Esophagus muscularis mucosa (tissue), 4 donors: ENCODE data around the gene IL22. TPM values are rescaled to one million over a fixed set of nuclear protein-coding genes. Genes with fewer than 3 reads are reported as not detected.

ENCODE experiments used
- DNase-seq: peaks from one replicate; pipeline ENCODE4 v3.0.0-alpha.2; 2017; ENCODE audit errors: extremely low spot score
- H3K27ac ChIP-seq, 4 donors: fragments of 200-600 bp; sonication (generic); replicated peaks in 1 of 4; 1 replicate in 3 of 4; 2 replicates in 1 of 4; pipeline ENCODE4 v1.5.1; 2016 to 2019; ENCODE audit warnings: mild to moderate bottlenecking in 1 of 4
- H3K27me3 ChIP-seq, 4 donors: fragments of 200-600 bp; sonication (generic); one replicate each; pipeline versions ENCODE4 v1.5.1 to v1.6.0; 2016 to 2019
- H3K36me3 ChIP-seq, 4 donors: fragments of 200-600 bp; sonication (generic); one replicate each; pipeline ENCODE4 v1.5.1; 2016 to 2019
- H3K4me1 ChIP-seq, 4 donors: fragments of 200-600 bp; sonication (generic); one replicate each; pipeline ENCODE4 v1.5.1; 2016 to 2019
- H3K4me3 ChIP-seq, 4 donors: fragments of 200-600 bp; sonication (generic); 1 replicate in 2 of 4; 2 replicates in 2 of 4; pipeline ENCODE4 v1.5.1; 2016 to 2019; ENCODE audit warnings: mild to moderate bottlenecking in 4 of 4, moderate library complexity in 1 of 4
- H3K9me3 ChIP-seq, 4 donors: fragments of 200-600 bp; sonication (generic); 1 replicate in 3 of 4; 2 replicates in 1 of 4; pipeline ENCODE4 v1.5.1; 2016 to 2019
- EP300 ChIP-seq: sonication (generic); formaldehyde crosslinking; IDR thresholded peaks from one replicate; pipeline ENCODE4 v1.6.1; 2017; ENCODE audit warnings: antibody characterized with exemption
- POLR2A ChIP-seq: fragments of 450-650 bp; IDR thresholded peaks from one replicate; pipeline ENCODE4 v1.6.1; 2017; ENCODE audit warnings: antibody characterized with exemption, moderate library complexity, mild to moderate bottlenecking, low read depth
- POLR2AphosphoS5 ChIP-seq, 2 donors: sonication (generic); formaldehyde crosslinking; IDR thresholded peaks; one replicate each; pipeline ENCODE4 v1.6.1; 2017; ENCODE audit warnings: antibody characterized with exemption in 2 of 2
- WGBS: methylation state at CpG from one replicate; pipeline ENCODE4 v1.1.5; 2018; 5-methylcytosine and 5-hydroxymethylcytosine counted together
- intact Hi-C: fragments of 100-400 bp; cut with DNase I; formaldehyde crosslinking; loops from one replicate; pipeline ENCODE4 v1.15.1; 2023
- total RNA-seq, 4 donors: library from RNA; depleted of rRNA; stranded (reverse); fragments of >200 nt; gene quantifications; one replicate each; pipeline versions ENCODE4 v1.1.0 to v1.2.1, GENCODE V29; 2016
- TF ChIP-seq, protein P1 (sequence below), 3 experiments: fragments of 200-600 bp in 2 of 3; fragments of 450-650 bp in 1 of 3; sonication (generic) in 2 of 3; IDR thresholded peaks; one replicate each; pipeline ENCODE4 v1.5.1; 2017 to 2019; ENCODE audit warnings: antibody characterized with exemption in 3 of 3, mild to moderate bottlenecking in 2 of 3, moderate library complexity in 1 of 3

IL22 gene
- total RNA-seq, 4 donors from 2014 or later = not detected

DNA sequence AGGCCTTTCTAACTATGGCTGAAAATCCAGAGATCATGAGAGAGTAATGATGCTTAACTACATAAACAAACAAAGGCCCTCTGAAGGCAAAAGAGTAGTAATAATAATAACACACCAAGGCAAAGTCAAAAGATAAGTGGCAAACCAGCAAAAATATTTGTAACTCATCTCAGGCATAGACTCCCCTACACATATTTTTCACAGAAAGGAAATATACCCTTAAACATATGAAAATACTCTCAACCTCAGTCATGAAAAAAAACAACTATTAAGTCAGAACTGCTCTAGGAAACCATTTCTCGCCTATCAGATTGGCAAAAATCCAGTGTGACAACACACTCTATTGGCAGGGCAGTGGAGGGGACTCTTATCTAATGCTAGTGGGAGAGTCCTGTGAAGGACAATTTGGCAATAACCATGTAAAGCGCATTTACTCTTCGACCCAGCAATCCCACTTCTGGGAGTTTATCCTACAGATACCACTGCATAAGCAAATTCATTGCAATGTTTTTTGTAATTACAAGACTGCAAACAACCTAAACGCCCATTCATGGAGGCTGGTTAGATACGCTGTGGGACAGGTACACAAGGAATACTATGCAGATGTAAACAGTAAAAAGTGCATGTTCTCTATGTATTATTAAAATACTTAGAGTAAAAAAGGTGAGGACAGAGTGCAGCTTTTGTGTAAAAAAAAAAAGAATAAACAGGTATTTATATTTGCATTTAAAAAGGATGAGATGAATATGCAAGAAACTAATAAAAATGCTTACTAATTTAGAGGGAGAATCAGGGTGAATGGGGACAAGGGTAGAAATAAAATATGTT, 26.0 kb upstream of the IL22 start:
- no peaks in the 10 kb centered on the region for H3K4me1 ChIP-seq
- TF ChIP-seq POLR2A (no peak), POLR2AphosphoS5 (IDR thresholded peaks at IDR 0.05) (no peak), EP300 (no peak)
- TF ChIP-seq, protein P1, sequence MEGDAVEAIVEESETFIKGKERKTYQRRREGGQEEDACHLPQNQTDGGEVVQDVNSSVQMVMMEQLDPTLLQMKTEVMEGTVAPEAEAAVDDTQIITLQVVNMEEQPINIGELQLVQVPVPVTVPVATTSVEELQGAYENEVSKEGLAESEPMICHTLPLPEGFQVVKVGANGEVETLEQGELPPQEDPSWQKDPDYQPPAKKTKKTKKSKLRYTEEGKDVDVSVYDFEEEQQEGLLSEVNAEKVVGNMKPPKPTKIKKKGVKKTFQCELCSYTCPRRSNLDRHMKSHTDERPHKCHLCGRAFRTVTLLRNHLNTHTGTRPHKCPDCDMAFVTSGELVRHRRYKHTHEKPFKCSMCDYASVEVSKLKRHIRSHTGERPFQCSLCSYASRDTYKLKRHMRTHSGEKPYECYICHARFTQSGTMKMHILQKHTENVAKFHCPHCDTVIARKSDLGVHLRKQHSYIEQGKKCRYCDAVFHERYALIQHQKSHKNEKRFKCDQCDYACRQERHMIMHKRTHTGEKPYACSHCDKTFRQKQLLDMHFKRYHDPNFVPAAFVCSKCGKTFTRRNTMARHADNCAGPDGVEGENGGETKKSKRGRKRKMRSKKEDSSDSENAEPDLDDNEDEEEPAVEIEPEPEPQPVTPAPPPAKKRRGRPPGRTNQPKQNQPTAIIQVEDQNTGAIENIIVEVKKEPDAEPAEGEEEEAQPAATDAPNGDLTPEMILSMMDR (IDR thresholded peaks at IDR 0.05) = no peak
- H3K4me3 ChIP-seq = no peak overlapping the region
- H3K36me3 ChIP-seq = no peaks in the 10 kb centered on the region
- H3K9me3 ChIP-seq = no peaks in the 10 kb centered on the region
- no peak for DNase-seq
- 77% methylated on average over 5 of the region's 5 CpGs for WGBS
- intact Hi-C loops = no loop called here
- H3K27ac ChIP-seq = no peak overlapping the region
- no peaks in the 10 kb centered on the region for H3K27me3 ChIP-seq

DNA sequence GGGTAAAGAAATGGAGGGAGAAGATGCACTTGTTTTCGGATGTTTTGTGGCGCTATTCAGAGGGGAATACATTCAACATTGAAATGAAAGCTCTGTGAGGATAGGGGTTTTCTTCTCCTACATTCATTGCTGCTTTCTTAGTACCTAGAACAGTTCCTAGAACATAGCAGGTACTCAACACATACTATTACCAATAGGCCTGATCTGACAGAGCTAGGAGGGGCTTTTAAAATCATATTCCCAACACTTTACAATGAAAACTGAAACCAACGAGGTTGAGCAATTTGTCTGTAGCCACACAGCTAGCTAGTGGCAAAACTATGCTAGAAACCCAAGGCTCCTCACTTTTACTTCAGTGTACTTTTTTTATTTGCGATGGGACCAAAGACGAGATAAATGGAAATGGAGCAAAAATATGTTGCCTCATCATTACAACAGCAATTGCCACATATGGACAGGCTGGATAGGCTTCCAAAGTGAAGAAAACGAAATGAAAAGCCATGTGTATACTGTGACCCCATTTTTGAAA, 23.1 kb upstream of the IL22 start:
- Histone ChIP-seq H3K36me3 (no peaks in the 10 kb centered on the region), H3K4me1 (no peaks in the 10 kb centered on the region), H3K27me3 (no peaks in the 10 kb centered on the region), H3K9me3 (no peaks in the 10 kb centered on the region), H3K27ac (no peak overlapping the region), H3K4me3 (no peak overlapping the region)
- DNase-seq = no peak
- no peak for TF ChIP-seq POLR2AphosphoS5 (IDR thresholded peaks at IDR 0.05)
- no peak for TF ChIP-seq POLR2A
- TF ChIP-seq EP300 = no peak
- TF ChIP-seq, protein P1 (IDR thresholded peaks at IDR 0.05) = no peak
- intact Hi-C loops = no loop called here
- 91% methylated on average over 6 of the region's 6 CpGs for whole genome bisulfite sequencing

DNA sequence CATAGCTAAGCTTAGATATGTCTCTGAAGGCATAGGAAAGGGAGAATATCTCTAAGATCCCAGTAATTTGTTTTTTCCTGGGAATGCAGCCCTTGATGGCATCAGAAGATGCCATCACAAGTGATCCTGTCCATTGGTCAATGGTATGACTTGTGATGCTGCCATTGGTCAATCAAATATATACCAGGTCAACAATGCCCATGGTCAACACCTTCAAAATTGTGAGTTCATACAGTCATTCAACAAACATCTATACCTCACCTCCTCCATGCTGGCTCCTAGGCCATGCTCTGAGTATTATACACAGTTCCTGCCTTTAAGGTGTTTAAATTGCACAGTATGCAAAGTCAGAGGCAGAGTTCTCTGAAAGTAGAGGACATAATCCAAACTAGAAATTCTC, 19.3 kb upstream of the IL22 start:
- H3K4me1 ChIP-seq = no peaks in the 10 kb centered on the region
- no peaks in the 10 kb centered on the region for H3K36me3 ChIP-seq
- H3K27me3 ChIP-seq = no peaks in the 10 kb centered on the region
- no peak for DNase-seq
- TF ChIP-seq EP300 = no peak
- no peak for TF ChIP-seq POLR2AphosphoS5 (IDR thresholded peaks at IDR 0.05)
- TF ChIP-seq, protein P1 (IDR thresholded peaks at IDR 0.05) = no peak
- TF ChIP-seq POLR2A = no peak
- H3K9me3 ChIP-seq = no peaks in the 10 kb centered on the region
- intact Hi-C loops = no loop called here
- no peak overlapping the region for H3K4me3 ChIP-seq
- no peak overlapping the region for H3K27ac ChIP-seq

DNA sequence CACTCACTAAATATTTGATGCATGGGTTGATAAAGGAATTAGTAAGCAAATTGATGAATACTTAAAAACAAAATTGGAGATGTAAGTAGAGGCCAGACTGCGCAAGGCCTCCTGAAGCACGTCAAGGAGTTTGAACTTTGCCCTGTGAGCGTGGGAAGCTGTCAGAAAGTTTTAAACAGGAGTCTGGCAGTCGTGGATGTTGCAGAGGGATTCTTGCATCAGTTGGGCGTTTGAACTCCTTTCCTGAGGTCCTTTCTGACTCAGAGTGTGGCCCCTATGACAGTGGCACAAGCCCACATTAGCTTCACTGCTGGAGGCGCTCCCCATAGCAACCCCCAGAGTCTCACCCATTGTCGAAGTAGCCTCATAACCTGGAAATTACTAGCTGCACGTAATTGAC, 17.9 kb upstream of the IL22 start:
- H3K4me3 ChIP-seq = no peak overlapping the region
- DNase-seq = no peak
- H3K27me3 ChIP-seq = no peaks in the 10 kb centered on the region
- intact Hi-C loops = no loop called here
- TF ChIP-seq EP300 = no peak
- no peaks in the 10 kb centered on the region for H3K36me3 ChIP-seq
- no peaks in the 10 kb centered on the region for H3K4me1 ChIP-seq
- 71% methylated on average over 8 of the region's 8 CpGs for WGBS
- H3K9me3 ChIP-seq = no peaks in the 10 kb centered on the region
- no peak overlapping the region for H3K27ac ChIP-seq

DNA sequence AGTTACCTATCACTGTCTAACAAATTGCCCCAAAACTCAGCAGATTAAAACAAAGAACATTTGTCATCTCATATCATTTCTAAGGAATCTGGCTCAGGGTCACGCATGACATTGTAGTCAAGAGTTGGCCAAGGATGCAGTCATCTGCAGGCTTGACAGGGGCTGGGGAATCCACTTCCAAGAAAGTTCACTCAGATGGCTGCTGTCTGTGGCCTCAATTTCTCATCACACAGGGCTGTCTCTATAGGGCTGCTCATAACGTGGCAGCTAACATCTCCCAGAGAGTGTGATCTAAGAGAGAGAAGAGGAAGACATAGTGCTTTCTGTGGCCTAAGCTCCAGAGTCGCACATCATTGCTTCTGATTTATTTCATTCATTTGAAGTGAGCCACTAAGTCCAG, 17.0 kb upstream of the IL22 start:
- Histone ChIP-seq H3K4me3 (no peak overlapping the region), H3K36me3 (no peaks in the 10 kb centered on the region), H3K27me3 (no peaks in the 10 kb centered on the region), H3K27ac (no peak overlapping the region), H3K4me1 (no peaks in the 10 kb centered on the region), H3K9me3 (no peaks in the 10 kb centered on the region)
- intact Hi-C loops = no loop called here
- TF ChIP-seq POLR2A = no peak
- TF ChIP-seq EP300 = no peak
- TF ChIP-seq, protein P1 (IDR thresholded peaks at IDR 0.05) = no peak
- TF ChIP-seq POLR2AphosphoS5 (IDR thresholded peaks at IDR 0.05) = no peak
- no peak for DNase-seq
- 74% methylated on average over 3 of the region's 3 CpGs for WGBS
